ENCODE results near the gene POLK.

POLK gene

GRCh38 chr5:75611311-75612225 is 99.9 kb downstream of the POLK start, which contains the start of gene ANKDD1B:
ANKDD1B (plus strand) TSS chr5:75611453; CDS start chr5:75611635, 182 bp downstream.
- peak; percentile 44 for DNase-seq (ENCODE audit: low read depth, low spot score)
- in situ Hi-C loops (cut with HindIII; ENCODE audit: low sequenced_read_pairs): no loop called here
- H3K4me3 ChIP-seq (ENCODE audit: low read depth, low read length): peak within 1 kb of the TSS; percentile 51

GRCh38 chr5:75612226-75612569 is 100.5 kb downstream of the POLK start:
- H3K4me3 ChIP-seq (ENCODE audit: low read depth, low read length): no peak overlapping the region
- in situ Hi-C loops (cut with HindIII; ENCODE audit: low sequenced_read_pairs): no loop called here
- no peak for DNase-seq (ENCODE audit: low read depth, low spot score)
- TF ChIP-seq CTCF (IDR thresholded peaks at IDR 0.05; ENCODE audit: low read depth, low read length): no peak

More at GRCh38 chr5:75611311-75612225, 99.9 kb downstream of the POLK start, which contains the start of gene ANKDD1B:
- TF ChIP-seq CTCF (IDR thresholded peaks at IDR 0.05; ENCODE audit: low read depth, low read length): no peak

GRCh38 chr5:75612901-75613300 is 101.2 kb downstream of the POLK start:
- H3K4me3 ChIP-seq (ENCODE audit: low read depth, low read length): no peak overlapping the region
- in situ Hi-C loops (cut with HindIII; ENCODE audit: low sequenced_read_pairs): no loop called here
- no peak for TF ChIP-seq CTCF (IDR thresholded peaks at IDR 0.05; ENCODE audit: low read depth, low read length)
- DNase-seq (ENCODE audit: low read depth, low spot score): no peak

GRCh38 chr5:75614176-75614575 is 102.5 kb downstream of the POLK start:
- no peak overlapping the region for H3K4me3 ChIP-seq (ENCODE audit: low read depth, low read length)
- no peak for TF ChIP-seq CTCF (IDR thresholded peaks at IDR 0.05; ENCODE audit: low read depth, low read length)
- in situ Hi-C loops (cut with HindIII; ENCODE audit: low sequenced_read_pairs): no loop called here
- no peak for DNase-seq (ENCODE audit: low read depth, low spot score)

GRCh38 chr5:75616371-75616881 is 104.7 kb downstream of the POLK start:
- no peak for TF ChIP-seq CTCF (IDR thresholded peaks at IDR 0.05; ENCODE audit: low read depth, low read length)
- in situ Hi-C loops (cut with HindIII; ENCODE audit: low sequenced_read_pairs): no loop called here
- no peak for DNase-seq (ENCODE audit: low read depth, low spot score)
- no peak overlapping the region for H3K4me3 ChIP-seq (ENCODE audit: low read depth, low read length)

GRCh38 chr5:75616971-75617621 is 105.4 kb downstream of the POLK start:
- H3K4me3 ChIP-seq (ENCODE audit: low read depth, low read length): no peak overlapping the region
- in situ Hi-C loops (cut with HindIII; ENCODE audit: low sequenced_read_pairs): no loop called here
- TF ChIP-seq CTCF (IDR thresholded peaks at IDR 0.05; ENCODE audit: low read depth, low read length): no peak
- no peak for DNase-seq (ENCODE audit: low read depth, low spot score)

Data from astrocyte of the spinal cord (primary cell).